ENCODE results near the gene CREB1. TPM values are rescaled to one million over a fixed set of nuclear protein-coding genes. Genes with fewer than 3 reads are reported as not detected.

The CREB1 gene
- total RNA-seq, 1 experiment from 2014 or later = 71.3 TPM

GRCh38 chr2:207624185-207625013 lies 94.6 kb downstream of the CREB1 start:
- intact Hi-C loops (cut with micrococcal nuclease) = loop anchor here (1.0 to 10.0 kb wide), 5 partner anchors 86 to 460 kb away; partner anchors contain the start of genes CCNYL1 and KLF7

GRCh38 chr2:207625014-207625907 lies 95.5 kb downstream of the CREB1 start, which contains the start of gene METTL21A:
Gene METTL21A (minus strand): TSS chr2:207625394. CDS start chr2:207624375, 1,019 bp downstream.
- POLR2A ChIA-PET = interaction anchor here (0.6 to 3.8 kb wide), 31 partner anchors 8 to 460 kb away, joined by 3 to 50 read pairs (median 4); partner anchors contain the start of genes CCNYL1 and CREB1
- Mint-ChIP-seq H3K27me3 (ENCODE audit: insufficient read depth, unreplicated experiment) (no peaks in the 10 kb centered on the region), H3K27ac (ENCODE audit: low read depth, unreplicated experiment) (peak within 1 kb of the TSS; percentile 74), H3K9me3 (ENCODE audit: unreplicated experiment) (no peaks in the 10 kb centered on the region), H3K4me1 (ENCODE audit: insufficient read depth, unreplicated experiment) (peaks cover 25% of the 10 kb centered on the region), H3K4me3 (ENCODE audit: unreplicated experiment) (peak within 1 kb of the TSS; percentile 86), H3K36me3 (ENCODE audit: insufficient read depth, unreplicated experiment) (peaks cover 5% of the 10 kb centered on the region)
- BruUV-seq (replicated peaks) = TSS peak; percentile 81
- DNase-seq (ENCODE audit: unreplicated experiment) = peak; percentile 85
- CTCF ChIA-PET = interaction anchor here (0.6 to 3.6 kb wide), 34 partner anchors 8 to 1260 kb away, joined by 3 to 47 read pairs (median 3); partner anchors contain the start of gene CCNYL1
- TF ChIP-seq CTCF (IDR thresholded peaks at IDR 0.05; ENCODE audit: unreplicated experiment) = peak; percentile 25
- intact Hi-C loops (cut with micrococcal nuclease) = loop anchor here (2.0 to 10.0 kb wide), 4 partner anchors 86 to 460 kb away; partner anchors contain the start of genes CCNYL1 and KLF7

More at GRCh38 chr2:207624185-207625013, 94.6 kb downstream of the CREB1 start:
- no peak for TF ChIP-seq CTCF (IDR thresholded peaks at IDR 0.05; ENCODE audit: unreplicated experiment)
- H3K27ac Mint-ChIP-seq (ENCODE audit: low read depth, unreplicated experiment) = peak overlapping the region; percentile 74
- H3K4me3 Mint-ChIP-seq (ENCODE audit: unreplicated experiment) = peak overlapping the region; percentile 86
- no peaks in the 10 kb centered on the region for H3K9me3 Mint-ChIP-seq (ENCODE audit: unreplicated experiment)
- peak; percentile 58 for DNase-seq (ENCODE audit: unreplicated experiment)
- no peaks in the 10 kb centered on the region for H3K27me3 Mint-ChIP-seq (ENCODE audit: insufficient read depth, unreplicated experiment)
- BruUV-seq (replicated peaks) = TSS peak; percentile 48
- ChIA-PET POLR2A (interaction anchor here (0.5 to 3.8 kb wide), 25 partner anchors 9 to 388 kb away, joined by 3 to 50 read pairs (median 6); partner anchors contain the start of genes CCNYL1 and CREB1), CTCF (interaction anchor here (0.6 to 3.6 kb wide), 18 partner anchors 10 to 1259 kb away, joined by 3 to 47 read pairs (median 4); no protein-coding TSS in a partner anchor)
- H3K36me3 Mint-ChIP-seq (ENCODE audit: insufficient read depth, unreplicated experiment) = peaks cover 6% of the 10 kb centered on the region
- peaks cover 17% of the 10 kb centered on the region for H3K4me1 Mint-ChIP-seq (ENCODE audit: insufficient read depth, unreplicated experiment)

- H3K9me3 Mint-ChIP-seq (ENCODE audit: unreplicated experiment) = no peaks in the 10 kb centered on the region
- BruUV-seq (replicated peaks) = no TSS peak
- no peak for TF ChIP-seq CTCF (IDR thresholded peaks at IDR 0.05; ENCODE audit: unreplicated experiment)
- POLR2A ChIA-PET = interaction anchor here (0.6 to 3.7 kb wide), 6 partner anchors 82 to 105 kb away, joined by 3 to 16 read pairs (median 4); partner anchors contain the start of genes CCNYL1 and CREB1
- H3K4me1 Mint-ChIP-seq (ENCODE audit: insufficient read depth, unreplicated experiment) = peaks cover 29% of the 10 kb centered on the region
- no peaks in the 10 kb centered on the region for H3K27me3 Mint-ChIP-seq (ENCODE audit: insufficient read depth, unreplicated experiment)
- CTCF ChIA-PET = interaction anchor here (0.9 to 1.8 kb wide), 2 partner anchors 85 to 91 kb away, joined by 4 read pairs; no protein-coding TSS in a partner anchor
- no peak overlapping the region for H3K4me3 Mint-ChIP-seq (ENCODE audit: unreplicated experiment)
- intact Hi-C loops (cut with micrococcal nuclease) = loop anchor here (5.0 to 10.0 kb wide), 2 partner anchors 443 to 465 kb away; partner anchors contain the start of gene KLF7
- no peak for DNase-seq (ENCODE audit: unreplicated experiment)
- no peaks in the 10 kb centered on the region for H3K36me3 Mint-ChIP-seq (ENCODE audit: insufficient read depth, unreplicated experiment)
- H3K27ac Mint-ChIP-seq (ENCODE audit: low read depth, unreplicated experiment) = peak overlapping the region; percentile 42
Observed at GRCh38 chr2:207629553-207629952, 99.8 kb downstream of the CREB1 start.

Measured in MCF 10A (cell line).